ENCODE results near the gene PROM2. TPM values are rescaled to one million over a fixed set of nuclear protein-coding genes. Genes with fewer than 3 reads are reported as not detected.
A peak's percentile ranks its signal among the peaks of the same experiment; 100 is the strongest.

Gene PROM2
- total RNA-seq, 1 donor from 2014 or later: 0.93 TPM

- H3K4me3 Mint-ChIP-seq (ENCODE audit: unreplicated experiment): no peak overlapping the region
- peaks cover 55% of the 10 kb centered on the region for H3K27me3 Mint-ChIP-seq (ENCODE audit: low read depth, unreplicated experiment)
- Histone ChIP-seq H3K4me2 (ENCODE audit: low read length) (peak overlapping the region; percentile 52), H3K27me3 (ENCODE audit: insufficient read depth, low read length) (no peaks in the 10 kb centered on the region), H3K27ac (ENCODE audit: low read depth, low read length) (peak overlapping the region; percentile 13), H3K4me1 (ENCODE audit: insufficient read depth, low read length) (peaks cover 16% of the 10 kb centered on the region), H2AFZ (ENCODE audit: low read depth, low read length) (no peak overlapping the region), H3K79me2 (ENCODE audit: insufficient read depth, low read length) (no peaks in the 10 kb centered on the region), H3K9me3 (ENCODE audit: insufficient read depth, low read depth, low read length) (no peaks in the 10 kb centered on the region), H4K20me1 (ENCODE audit: insufficient read depth, low read length) (peaks cover 3% of the 10 kb centered on the region), H3K9ac (ENCODE audit: low read length) (no peak overlapping the region), H3K36me3 (ENCODE audit: insufficient read depth, low read length) (no peaks in the 10 kb centered on the region), H3K4me3 (ENCODE audit: insufficient read depth, low read depth, low read length) (peak overlapping the region; percentile 21)
- peaks cover 14% of the 10 kb centered on the region for H3K4me1 Mint-ChIP-seq (ENCODE audit: low read depth, unreplicated experiment)
- FAIRE-seq (no peak), DNase-seq (ENCODE audit: low read depth) (peak; percentile 76)
- no peaks in the 10 kb centered on the region for H3K36me3 Mint-ChIP-seq (ENCODE audit: low read depth, unreplicated experiment)
- no peak overlapping the region for H3K27ac Mint-ChIP-seq (ENCODE audit: unreplicated experiment)
- TF ChIP-seq CTCF (IDR thresholded peaks at IDR 0.05; ENCODE audit: insufficient read depth, low read depth, low read length): no peak
- no peak for TF ChIP-seq EZH2 (IDR thresholded peaks at IDR 0.05; ENCODE audit: insufficient read depth, low read length)
- no peaks in the 10 kb centered on the region for H3K9me3 Mint-ChIP-seq (ENCODE audit: unreplicated experiment)
Measured at GRCh38 chr2:95316466-95317122, 42.3 kb downstream of the PROM2 start.

- FAIRE-seq (no peak), DNase-seq (ENCODE audit: low read depth) (no peak)
- Histone ChIP-seq H3K4me1 (ENCODE audit: insufficient read depth, low read length) (peaks cover 16% of the 10 kb centered on the region), H3K27ac (ENCODE audit: low read depth, low read length) (no peak overlapping the region), H3K4me2 (ENCODE audit: low read length) (peak overlapping the region; percentile 52), H3K4me3 (ENCODE audit: insufficient read depth, low read depth, low read length) (no peak overlapping the region), H3K79me2 (ENCODE audit: insufficient read depth, low read length) (no peaks in the 10 kb centered on the region), H4K20me1 (ENCODE audit: insufficient read depth, low read length) (peaks cover 3% of the 10 kb centered on the region), H3K36me3 (ENCODE audit: insufficient read depth, low read length) (no peaks in the 10 kb centered on the region), H2AFZ (ENCODE audit: low read depth, low read length) (no peak overlapping the region), H3K9me3 (ENCODE audit: insufficient read depth, low read depth, low read length) (no peaks in the 10 kb centered on the region), H3K9ac (ENCODE audit: low read length) (no peak overlapping the region), H3K27me3 (ENCODE audit: insufficient read depth, low read length) (no peaks in the 10 kb centered on the region)
- Mint-ChIP-seq H3K4me1 (ENCODE audit: low read depth, unreplicated experiment) (peaks cover 14% of the 10 kb centered on the region), H3K9me3 (ENCODE audit: unreplicated experiment) (peaks cover 3% of the 10 kb centered on the region), H3K27me3 (ENCODE audit: low read depth, unreplicated experiment) (peaks cover 57% of the 10 kb centered on the region), H3K27ac (ENCODE audit: unreplicated experiment) (no peak overlapping the region), H3K4me3 (ENCODE audit: unreplicated experiment) (no peak overlapping the region), H3K36me3 (ENCODE audit: low read depth, unreplicated experiment) (no peaks in the 10 kb centered on the region)
- no peak for TF ChIP-seq EZH2 (IDR thresholded peaks at IDR 0.05; ENCODE audit: insufficient read depth, low read length)
Measured at GRCh38 chr2:95317123-95317500, 42.9 kb downstream of the PROM2 start.

- no peaks in the 10 kb centered on the region for H3K27me3 ChIP-seq (ENCODE audit: insufficient read depth, low read length)
- Mint-ChIP-seq H3K4me3 (ENCODE audit: unreplicated experiment) (no peak overlapping the region), H3K27ac (ENCODE audit: unreplicated experiment) (no peak overlapping the region), H3K27me3 (ENCODE audit: low read depth, unreplicated experiment) (peaks cover 54% of the 10 kb centered on the region), H3K36me3 (ENCODE audit: low read depth, unreplicated experiment) (no peaks in the 10 kb centered on the region), H3K4me1 (ENCODE audit: low read depth, unreplicated experiment) (peaks cover 14% of the 10 kb centered on the region), H3K9me3 (ENCODE audit: unreplicated experiment) (peaks cover 3% of the 10 kb centered on the region)
- H3K9me3 ChIP-seq (ENCODE audit: insufficient read depth, low read depth, low read length): no peaks in the 10 kb centered on the region
- no peaks in the 10 kb centered on the region for H3K36me3 ChIP-seq (ENCODE audit: insufficient read depth, low read length)
- H4K20me1 ChIP-seq (ENCODE audit: insufficient read depth, low read length): peaks cover 3% of the 10 kb centered on the region
- H3K9ac ChIP-seq (ENCODE audit: low read length): no peak overlapping the region
- H2AFZ ChIP-seq (ENCODE audit: low read depth, low read length): no peak overlapping the region
- no peak for TF ChIP-seq CTCF (IDR thresholded peaks at IDR 0.05; ENCODE audit: insufficient read depth, low read depth, low read length)
- H3K79me2 ChIP-seq (ENCODE audit: insufficient read depth, low read length): no peaks in the 10 kb centered on the region
- FAIRE-seq (no peak), DNase-seq (ENCODE audit: low read depth) (no peak)
- no peak overlapping the region for H3K27ac ChIP-seq (ENCODE audit: low read depth, low read length)
- H3K4me1 ChIP-seq (ENCODE audit: insufficient read depth, low read length): peaks cover 16% of the 10 kb centered on the region
- H3K4me2 ChIP-seq (ENCODE audit: low read length): no peak overlapping the region
- H3K4me3 ChIP-seq (ENCODE audit: insufficient read depth, low read depth, low read length): no peak overlapping the region
Measured at GRCh38 chr2:95317665-95318425, 43.6 kb downstream of the PROM2 start.
